ENCODE measurements around the gene IQCM. TPM values are rescaled to one million over a fixed set of nuclear protein-coding genes. Genes with fewer than 3 reads are reported as not detected.
A peak's percentile ranks its signal among the peaks of the same experiment; 100 is the strongest.

Gene IQCM
- polyA plus RNA-seq, 6 donors from 2014 or later = not detected

GRCh38 chr4:149795256-149795655 is 20.4 kb downstream of the IQCM start:
- peaks cover 0 to 6% (median 2%) of the 10 kb centered on the region in 7 donors for H3K9me3 Mint-ChIP-seq
- no peak for DNase-seq
- ATAC-seq (ENCODE audit: low read depth in 2 of 2) = no peak
- no peak overlapping the region for H3K27ac Mint-ChIP-seq
- H3K4me1 Mint-ChIP-seq = no peaks in the 10 kb centered on the region
- H3K36me3 Mint-ChIP-seq = no peaks in the 10 kb centered on the region
- H3K4me3 Mint-ChIP-seq = peak overlapping the region in 1 of 8 donors; percentile 53
- peaks cover 0 to 5% (median 0%) of the 10 kb centered on the region in 3 donors for H3K27me3 Mint-ChIP-seq

- Mint-ChIP-seq H3K9me3 (peaks cover 0 to 6% (median 2%) of the 10 kb centered on the region in 7 donors), H3K4me1 (no peaks in the 10 kb centered on the region), H3K27ac (no peak overlapping the region), H3K36me3 (no peaks in the 10 kb centered on the region), H3K4me3 (no peak overlapping the region), H3K27me3 (peaks cover 0 to 5% (median 0%) of the 10 kb centered on the region in 3 donors)
- DNase-seq (no peak), ATAC-seq (ENCODE audit: low read depth in 2 of 2) (no peak)
Observed at GRCh38 chr4:149794352-149794751, 21.3 kb downstream of the IQCM start.

DNA sequence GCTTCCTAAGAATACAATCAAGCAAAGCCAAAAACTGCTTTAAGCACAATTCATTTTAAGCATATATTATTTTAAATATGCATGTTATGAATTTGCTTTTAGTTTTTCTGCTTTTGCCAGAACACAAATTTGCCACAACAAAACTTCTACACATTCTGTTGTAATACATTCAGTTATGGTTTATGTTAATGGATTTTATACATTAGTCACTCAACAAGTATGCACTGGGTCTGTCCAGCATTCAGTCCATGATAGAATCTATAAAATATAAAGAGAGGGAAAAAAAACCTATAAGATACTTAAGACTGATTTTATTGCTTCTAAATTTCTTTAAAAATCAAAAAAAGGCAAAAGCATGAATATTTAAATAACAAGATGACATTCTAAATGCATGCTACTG is 22.2 kb downstream of the IQCM start:
- Mint-ChIP-seq H3K4me3 (no peak overlapping the region), H3K27ac (no peak overlapping the region), H3K9me3 (peaks cover 0 to 6% (median under 1%) of the 10 kb centered on the region in 7 donors), H3K4me1 (no peaks in the 10 kb centered on the region), H3K36me3 (no peaks in the 10 kb centered on the region), H3K27me3 (peaks cover 0 to 5% (median 0%) of the 10 kb centered on the region in 3 donors)
- ATAC-seq (ENCODE audit: low read depth in 2 of 2) = no peak
- no peak for DNase-seq

- no peak overlapping the region for H3K27ac Mint-ChIP-seq
- peaks cover 0 to 3% (median 0%) of the 10 kb centered on the region in 7 donors for H3K9me3 Mint-ChIP-seq
- no peak for ATAC-seq (ENCODE audit: low read depth in 2 of 2)
- peaks cover 0 to 5% (median 0%) of the 10 kb centered on the region in 3 donors for H3K27me3 Mint-ChIP-seq
- H3K4me3 Mint-ChIP-seq = no peak overlapping the region
- no peaks in the 10 kb centered on the region for H3K4me1 Mint-ChIP-seq
- no peaks in the 10 kb centered on the region for H3K36me3 Mint-ChIP-seq
- DNase-seq = no peak
Observed at GRCh38 chr4:149791851-149792250, 23.8 kb downstream of the IQCM start.

DNA sequence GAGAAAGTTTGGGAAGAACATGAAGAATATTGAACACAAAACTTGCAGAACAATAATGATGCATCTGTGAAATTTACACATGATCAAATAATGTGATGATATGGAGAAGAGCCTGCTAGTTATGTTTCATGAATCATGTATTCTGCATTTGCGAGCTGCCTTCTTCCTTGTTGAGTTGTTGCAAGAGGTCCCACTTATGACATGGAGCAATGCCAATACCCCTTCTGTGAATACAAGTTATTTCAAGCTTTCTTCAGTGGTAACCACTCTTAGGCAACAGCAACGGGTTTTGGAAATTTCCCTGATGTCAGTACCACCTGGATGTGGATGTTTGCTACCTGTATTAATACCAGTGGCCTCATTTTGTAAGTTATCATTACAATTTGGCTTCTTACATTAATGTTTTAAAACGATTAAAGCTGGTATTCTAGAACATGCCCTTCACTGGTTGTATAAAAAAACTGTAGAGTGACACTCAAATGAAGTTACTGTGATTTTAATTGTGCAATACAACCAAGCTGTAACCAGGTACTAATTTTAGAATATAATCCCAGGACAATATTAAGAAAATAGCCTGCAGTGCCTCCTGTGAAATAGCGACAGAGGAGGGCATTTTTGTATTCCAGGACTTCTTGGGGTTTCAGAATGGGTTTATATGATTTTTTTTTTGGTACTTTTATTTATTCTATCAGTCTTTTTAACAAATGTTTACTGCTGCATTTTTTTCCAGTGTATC is 25.3 kb downstream of the IQCM start:
- no peak overlapping the region for H3K27ac Mint-ChIP-seq
- H3K36me3 Mint-ChIP-seq = no peaks in the 10 kb centered on the region
- peaks cover 0 to 5% (median 0%) of the 10 kb centered on the region in 3 donors for H3K27me3 Mint-ChIP-seq
- no peak overlapping the region for H3K4me3 Mint-ChIP-seq
- peaks cover 0 to 5% (median 0%) of the 10 kb centered on the region in 7 donors for H3K9me3 Mint-ChIP-seq
- H3K4me1 Mint-ChIP-seq = no peaks in the 10 kb centered on the region
- ATAC-seq (ENCODE audit: low read depth in 2 of 2) = no peak
- DNase-seq = no peak

- no peaks in the 10 kb centered on the region for H3K4me1 Mint-ChIP-seq
- H3K27me3 Mint-ChIP-seq = peaks cover 0 to 5% (median 0%) of the 10 kb centered on the region in 3 donors
- H3K27ac Mint-ChIP-seq = no peak overlapping the region
- no peaks in the 10 kb centered on the region for H3K36me3 Mint-ChIP-seq
- peaks cover 0 to 5% (median 0%) of the 10 kb centered on the region in 7 donors for H3K9me3 Mint-ChIP-seq
- no peak overlapping the region for H3K4me3 Mint-ChIP-seq
- ATAC-seq (ENCODE audit: low read depth in 2 of 2) (no peak), DNase-seq (no peak)
Observed at GRCh38 chr4:149788300-149788699, 27.3 kb downstream of the IQCM start.

GRCh38 chr4:149785696-149786431 is 29.8 kb downstream of the IQCM start:
- ATAC-seq (ENCODE audit: low read depth in 2 of 2) = no peak
- H3K9me3 Mint-ChIP-seq = peaks cover 0 to 5% (median 0%) of the 10 kb centered on the region in 7 donors
- DNase-seq = no peak
- H3K27me3 Mint-ChIP-seq = no peaks in the 10 kb centered on the region
- H3K36me3 Mint-ChIP-seq = no peaks in the 10 kb centered on the region
- H3K4me3 Mint-ChIP-seq = no peak overlapping the region
- H3K4me1 Mint-ChIP-seq = no peaks in the 10 kb centered on the region
- no peak overlapping the region for H3K27ac Mint-ChIP-seq

GRCh38 chr4:149784018-149784417 is 31.6 kb downstream of the IQCM start:
- no peak overlapping the region for H3K4me3 Mint-ChIP-seq
- no peaks in the 10 kb centered on the region for H3K36me3 Mint-ChIP-seq
- ATAC-seq (ENCODE audit: low read depth in 2 of 2) (no peak), DNase-seq (no peak)
- H3K9me3 Mint-ChIP-seq = peaks cover 0 to 5% (median 0%) of the 10 kb centered on the region in 7 donors
- H3K27me3 Mint-ChIP-seq = no peaks in the 10 kb centered on the region
- H3K27ac Mint-ChIP-seq = no peak overlapping the region
- H3K4me1 Mint-ChIP-seq = no peaks in the 10 kb centered on the region

DNA sequence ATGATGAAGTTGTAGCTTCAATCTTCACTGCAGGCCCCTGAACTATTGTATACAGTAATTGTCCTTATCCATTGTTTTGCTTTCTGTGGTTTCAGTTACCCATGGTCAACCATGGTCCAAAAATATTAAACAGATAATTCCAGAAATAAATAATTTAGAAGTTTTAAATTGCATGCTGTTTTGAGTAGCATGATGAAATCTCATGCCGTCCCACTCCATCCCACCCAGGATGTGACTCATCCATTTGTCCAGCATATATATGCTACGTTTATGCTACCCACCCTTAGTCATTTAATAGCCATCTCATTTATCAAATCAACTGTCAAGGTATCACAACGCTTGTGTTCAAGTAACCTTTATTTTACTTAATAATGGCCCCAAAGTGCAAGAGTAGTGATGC is 34.5 kb downstream of the IQCM start:
- Mint-ChIP-seq H3K36me3 (no peaks in the 10 kb centered on the region), H3K4me3 (no peak overlapping the region)

GRCh38 chr4:149768477-149768876 is 47.2 kb downstream of the IQCM start:
- no peak overlapping the region for H3K4me3 Mint-ChIP-seq
- H3K4me1 Mint-ChIP-seq = no peaks in the 10 kb centered on the region
- no peaks in the 10 kb centered on the region for H3K27me3 Mint-ChIP-seq
- no peak overlapping the region for H3K27ac Mint-ChIP-seq
- ATAC-seq (ENCODE audit: low read depth in 2 of 2) (no peak), DNase-seq (no peak)
- H3K9me3 Mint-ChIP-seq = peaks cover 0 to 2% (median 0%) of the 10 kb centered on the region in 7 donors
- H3K36me3 Mint-ChIP-seq = no peaks in the 10 kb centered on the region

More for the DNA sequence above, 34.5 kb downstream of the IQCM start:
- peaks cover 0 to 5% (median 0%) of the 10 kb centered on the region in 7 donors for H3K9me3 Mint-ChIP-seq
- H3K27ac Mint-ChIP-seq = no peak overlapping the region
- DNase-seq = no peak
- no peaks in the 10 kb centered on the region for H3K27me3 Mint-ChIP-seq
- no peaks in the 10 kb centered on the region for H3K4me1 Mint-ChIP-seq
- ATAC-seq (ENCODE audit: low read depth in 2 of 2) = no peak

DNA sequence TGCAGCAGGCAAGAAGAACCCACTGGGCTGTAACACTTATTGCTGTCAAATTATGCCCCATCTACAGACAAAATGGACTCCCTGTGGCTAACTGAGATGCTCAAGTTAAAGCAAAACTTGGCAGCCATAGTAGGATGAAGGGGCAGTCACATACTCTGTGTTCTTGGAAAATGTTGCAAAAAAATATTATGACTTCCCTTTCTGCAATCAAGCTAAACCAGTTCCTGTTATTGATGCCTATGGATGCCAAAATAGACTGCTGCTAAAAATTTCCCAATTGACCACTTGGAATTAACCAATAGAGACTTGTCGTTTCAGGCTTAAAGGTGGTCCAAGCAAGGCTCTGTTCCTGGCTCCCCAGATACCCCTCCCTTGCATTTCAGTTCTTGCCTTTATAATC is 49.5 kb downstream of the IQCM start:
- no peaks in the 10 kb centered on the region for H3K36me3 Mint-ChIP-seq
- ATAC-seq (ENCODE audit: low read depth in 2 of 2) = no peak
- no peak for DNase-seq
- no peaks in the 10 kb centered on the region for H3K4me1 Mint-ChIP-seq
- peaks cover 0 to 2% (median 0%) of the 10 kb centered on the region in 7 donors for H3K9me3 Mint-ChIP-seq
- H3K4me3 Mint-ChIP-seq = no peak overlapping the region
- no peaks in the 10 kb centered on the region for H3K27me3 Mint-ChIP-seq
- no peak overlapping the region for H3K27ac Mint-ChIP-seq

DNA sequence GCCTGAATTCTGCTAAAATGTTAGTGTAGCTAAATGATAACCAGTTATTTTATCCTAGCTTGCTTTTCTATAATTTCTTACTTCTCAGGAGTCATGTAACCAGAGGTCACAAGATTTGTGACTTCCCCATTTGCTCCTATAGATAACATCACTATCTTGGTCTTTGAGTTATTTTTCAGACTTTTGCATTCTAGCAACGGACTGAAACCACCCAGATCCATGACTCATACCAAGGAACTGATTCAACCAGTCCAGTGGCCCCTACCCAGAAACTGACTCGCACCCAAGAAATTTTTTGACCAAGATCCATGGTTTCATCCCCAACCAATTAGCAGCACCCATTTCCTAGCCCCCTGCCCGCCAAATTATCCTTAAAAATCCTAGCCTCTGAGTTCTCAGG is 50.0 kb downstream of the IQCM start:
- Mint-ChIP-seq H3K36me3 (no peaks in the 10 kb centered on the region), H3K4me3 (no peak overlapping the region), H3K27me3 (no peaks in the 10 kb centered on the region), H3K27ac (no peak overlapping the region), H3K4me1 (no peaks in the 10 kb centered on the region), H3K9me3 (peaks cover 0 to 2% (median 0%) of the 10 kb centered on the region in 7 donors)
- DNase-seq (no peak), ATAC-seq (ENCODE audit: low read depth in 2 of 2) (no peak)

GRCh38 chr4:149755969-149756368 is 59.7 kb downstream of the IQCM start:
- peaks cover 0 to 2% (median 0%) of the 10 kb centered on the region in 7 donors for H3K9me3 Mint-ChIP-seq
- no peaks in the 10 kb centered on the region for H3K4me1 Mint-ChIP-seq
- H3K27ac Mint-ChIP-seq = no peak overlapping the region
- H3K36me3 Mint-ChIP-seq = no peaks in the 10 kb centered on the region
- ATAC-seq (ENCODE audit: low read depth in 2 of 2) = no peak
- no peaks in the 10 kb centered on the region for H3K27me3 Mint-ChIP-seq
- DNase-seq = no peak
- no peak overlapping the region for H3K4me3 Mint-ChIP-seq

- no peak for ATAC-seq (ENCODE audit: low read depth in 2 of 2)
- Mint-ChIP-seq H3K27me3 (no peaks in the 10 kb centered on the region), H3K4me1 (no peaks in the 10 kb centered on the region), H3K36me3 (no peaks in the 10 kb centered on the region), H3K4me3 (no peak overlapping the region), H3K27ac (no peak overlapping the region), H3K9me3 (peaks cover 0 to 2% (median 0%) of the 10 kb centered on the region in 7 donors)
- no peak for DNase-seq
Observed at GRCh38 chr4:149754526-149754925, 61.1 kb downstream of the IQCM start.
